HepG2 (cell line): ENCODE data around the gene ST3GAL5. TPM values are rescaled to one million over a fixed set of nuclear protein-coding genes. Genes with fewer than 3 reads are reported as not detected.
"Not testable (repeated sequence)": the region's sequence is repeated elsewhere in the genome, so short reads cannot be mapped to it uniquely, and the experiment has no call there.

Experiments used
- ATAC-seq: fragments of 200-7000 bp; cut with Tn5 transposase; 3 replicates; pipeline ENCODE4 v1.9.1; 2020; ENCODE audit warnings: mild to moderate bottlenecking, moderate library complexity
- BruUV-seq: library from RNA; stranded (reverse); fragments of 400-500 nt; replicated peaks from 2 replicates; lab custom pipeline; 2021; lab: Mats Ljungman, UMichigan
- CTCF ChIA-PET: fragments of 300-600 bp; formaldehyde crosslinking; extraction: SDS; loops from one replicate; lab custom pipeline; 2021; ENCODE audit warnings: low total read pairs, inconsistent platforms, low intra/inter-chr PET ratio; lab: Yijun Ruan, JAX
- POLR2A ChIA-PET: fragments of 350-600 bp; sonication (Branson Sonifier 250); formaldehyde crosslinking; loops from one replicate; lab custom pipeline; 2020; ENCODE audit warnings: antibody characterized with exemption, inconsistent platforms; lab: Yijun Ruan, JAX
- DNase-seq: peaks from one replicate; pipeline ENCODE4 v3.0.0-alpha.2; 2015; ENCODE audit warnings: low spot score
- FAIRE-seq: peaks from 3 replicates; lab custom pipeline; 2011; peaks lifted over from hg19 to GRCh38; lab: Jason Lieb, UNC
- H2AFZ ChIP-seq: one replicate; pipeline ENCODE4 v1.6.1; 2011; ENCODE audit warnings: low read length, inconsistent platforms
- H3K27ac ChIP-seq: fragments of 300-600 bp; 3 replicates; pipeline ENCODE4 v1.8.0; 2011; ENCODE audit warnings: mixed run types, mild to moderate bottlenecking, mixed read lengths, low read length, inconsistent platforms; ENCODE audit not compliant: insufficient read depth; ENCODE audit errors: extremely low read length
- H3K27me3 ChIP-seq, 2 experiments: fragments of 200-600 bp in 1 of 2; 2 replicates in 1 of 2; 3 replicates in 1 of 2; pipeline versions ENCODE4 v1.6.0 to v1.8.0; 2011; ENCODE audit warnings: low read length in 2 of 2, mild to moderate bottlenecking in 2 of 2, moderate library complexity in 2 of 2, inconsistent platforms in 1 of 2; ENCODE audit not compliant: insufficient read depth in 2 of 2, control insufficient read depth in 1 of 2
- H3K36me3 ChIP-seq, 2 experiments: fragments of 200-600 bp in 1 of 2; replicated peaks in 1 of 2; 2 replicates in 1 of 2; 3 replicates in 1 of 2; pipeline versions ENCODE4 v1.5.1 to v1.8.0; 2011; ENCODE audit warnings: low read length in 2 of 2, inconsistent platforms in 1 of 2; ENCODE audit not compliant: insufficient read depth in 2 of 2, control insufficient read depth in 1 of 2
- H3K4me1 ChIP-seq: 2 replicates; pipeline ENCODE4 v1.5.1; 2012; ENCODE audit warnings: low read length, inconsistent platforms; ENCODE audit not compliant: insufficient read depth
- H3K4me2 ChIP-seq: 2 replicates; pipeline ENCODE4 v1.6.0; 2011; ENCODE audit warnings: low read depth, low read length, inconsistent platforms
- H3K4me3 ChIP-seq, 3 experiments: fragments of 200-600 bp in 1 of 3; sonication (generic), shearing (Covaris generic) in 1 of 3; replicated peaks in 1 of 3; 2 replicates each; pipeline ENCODE4 v1.5.1; 2011 to 2016; ENCODE audit warnings: low read length in 3 of 3, inconsistent platforms in 2 of 3, low read depth in 2 of 3, mild to moderate bottlenecking in 2 of 3, control low read depth in 1 of 3, mixed read lengths in 1 of 3; ENCODE audit not compliant: insufficient read depth in 1 of 3
- H3K79me2 ChIP-seq: one replicate; pipeline ENCODE4 v1.6.1; 2011; ENCODE audit warnings: low read length, inconsistent platforms; ENCODE audit not compliant: insufficient read depth
- H3K9ac ChIP-seq: 2 replicates; pipeline ENCODE4 v1.6.0; 2011; ENCODE audit warnings: mild to moderate bottlenecking, low read depth, low read length, inconsistent platforms; ENCODE audit not compliant: insufficient read depth
- H3K9me3 ChIP-seq: 2 replicates; pipeline ENCODE4 v1.5.1; 2012; ENCODE audit warnings: mild to moderate bottlenecking, low read length
- H4K20me1 ChIP-seq: 2 replicates; pipeline ENCODE4 v1.6.0; 2011; ENCODE audit warnings: inconsistent platforms, mild to moderate bottlenecking, low read length, moderate library complexity; ENCODE audit not compliant: insufficient read depth
- RELA ChIP-seq: sonication (generic); formaldehyde crosslinking; IDR thresholded peaks from 2 replicates; pipeline ENCODE4 v1.4.0; 2020; ENCODE audit warnings: missing genetic modification reagents
- ZNF280B ChIP-seq: sonication (generic); formaldehyde crosslinking; IDR thresholded peaks from 2 replicates; pipeline ENCODE4 v1.5.0; 2020; ENCODE audit warnings: missing genetic modification reagents, mild to moderate bottlenecking, borderline replicate concordance
- ZNF770 ChIP-seq: sonication (generic); formaldehyde crosslinking; IDR thresholded peaks from 2 replicates; pipeline ENCODE4 v1.5.0; 2020; ENCODE audit warnings: mild to moderate bottlenecking, missing genetic modification reagents
- WGBS: methylation state at CpG from one replicate; pipeline ENCODE4 v1.1.6; 2017; ENCODE audit warnings: low lambda C conversion rate; 5-methylcytosine and 5-hydroxymethylcytosine counted together
- in situ Hi-C: cut with HindIII; loops from 2 replicates; pipeline ENCODE4 v1.10.0; 2017; ENCODE audit warnings: low pct_unique_long_range_greater_than_20kb; ENCODE audit not compliant: extremely low pct_ligation_motif_present
- intact Hi-C: fragments of 100-400 bp; cut with micrococcal nuclease; formaldehyde crosslinking; loops from one replicate; pipeline ENCODE4 v1.10.0; 2022; ENCODE audit not compliant: unreplicated experiment
- polyA plus RNA-seq, 8 experiments: library from polyadenylated mRNA; depleted of rRNA in 3 of 8; stranded (reverse) in 7 of 8; unstranded in 1 of 8; fragments of >200 nt; fragmentation: Illumina TruSeq in 4 of 8; extraction: Trizol in 4 of 8; gene quantifications; 2 replicates each; pipeline versions ENCODE4 v1.2.1 to v1.2.3, GENCODE V29; 2011 to 2016; ENCODE audit warnings: low read depth in 4 of 8, missing spikeins in 1 of 8, mixed read lengths in 1 of 8; ENCODE audit not compliant: insufficient read depth in 1 of 8
- total RNA-seq, 5 experiments: library from RNA; depleted of rRNA; stranded (reverse); fragments of >200 nt; fragmentation: Illumina TruSeq; extraction: Trizol; gene quantifications; 2 replicates each; pipeline ENCODE4 v1.2.3, GENCODE V29; 2016; ENCODE audit warnings: low read depth in 1 of 5

Gene ST3GAL5
- total and polyA plus RNA-seq, 2 of the 13 experiments (the other 11 are each of a cell fraction or from before 2014, with no cell fraction given): 1.3 to 2.0 TPM

- no peak for FAIRE-seq
- Histone ChIP-seq H3K9me3 (no peaks in the 10 kb centered on the region), H3K4me2 (no peak overlapping the region), H3K4me3 (no peak overlapping the region), H3K36me3 (no peaks in the 10 kb centered on the region), H4K20me1 (no peaks in the 10 kb centered on the region), H3K4me1 (peaks cover 25% of the 10 kb centered on the region), H2AFZ (no peak overlapping the region), H3K27me3 (peaks cover 4 to 31% of the 10 kb centered on the region in 2 experiments), H3K9ac (no peak overlapping the region), H3K79me2 (no peaks in the 10 kb centered on the region)
- WGBS: 74% methylated on average over 8 of the region's 8 CpGs
- in situ Hi-C loops: no loop called here
- ChIA-PET CTCF (no interaction called here), POLR2A (no interaction called here)
- no TSS peak for BruUV-seq
- no peak for DNase-seq
- ATAC-seq: no peak
- intact Hi-C loops: no loop called here
- TF ChIP-seq RELA (CRISPR knock-in tag): no peak
- peak; percentile 56 for TF ChIP-seq ZNF770 (CRISPR knock-in tag)
- TF ChIP-seq, all 625 proteins: peak for 1
- no peak overlapping the region for H3K27ac ChIP-seq
Measured at GRCh38 chr2:85886141-85886540, 2.6 kb downstream of the ST3GAL5 start.

GRCh38 chr2:85881781-85882180, 7.0 kb downstream of the ST3GAL5 start:
- H3K4me3 ChIP-seq, H3K36me3 ChIP-seq, H4K20me1 ChIP-seq, H3K9me3 ChIP-seq, BruUV-seq, H3K9ac ChIP-seq, intact Hi-C loops, CTCF ChIA-PET, H3K79me2 ChIP-seq, H3K4me2 ChIP-seq, ATAC-seq, FAIRE-seq, H3K4me1 ChIP-seq, H3K27ac ChIP-seq, DNase-seq, H2AFZ ChIP-seq, POLR2A ChIA-PET, in situ Hi-C loops: not testable (repeated sequence)
- peak; percentile 35; the same call in 1 of the 2 replicates for TF ChIP-seq ZNF280B (CRISPR knock-in tag)
- 25% methylated on average over 1 of the region's 1 CpG for WGBS
- H3K27me3 ChIP-seq: peaks cover 0 to 10% of the 10 kb centered on the region in 2 experiments; a peak in 4 of 5 replicates

GRCh38 chr2:85880716-85881328, 8.0 kb downstream of the ST3GAL5 start:
- CTCF ChIA-PET, intact Hi-C loops, H3K9me3 ChIP-seq, H3K79me2 ChIP-seq, H3K4me2 ChIP-seq, H3K27ac ChIP-seq, BruUV-seq, H3K4me1 ChIP-seq, H4K20me1 ChIP-seq, H3K4me3 ChIP-seq, in situ Hi-C loops, ATAC-seq, POLR2A ChIA-PET, H2AFZ ChIP-seq, H3K36me3 ChIP-seq, DNase-seq, H3K9ac ChIP-seq, FAIRE-seq, H3K27me3 ChIP-seq: not testable (repeated sequence)
- WGBS: 31% methylated on average over 4 of the region's 4 CpGs
